ENCODE results near the gene ILK.

Gene ILK

DNA sequence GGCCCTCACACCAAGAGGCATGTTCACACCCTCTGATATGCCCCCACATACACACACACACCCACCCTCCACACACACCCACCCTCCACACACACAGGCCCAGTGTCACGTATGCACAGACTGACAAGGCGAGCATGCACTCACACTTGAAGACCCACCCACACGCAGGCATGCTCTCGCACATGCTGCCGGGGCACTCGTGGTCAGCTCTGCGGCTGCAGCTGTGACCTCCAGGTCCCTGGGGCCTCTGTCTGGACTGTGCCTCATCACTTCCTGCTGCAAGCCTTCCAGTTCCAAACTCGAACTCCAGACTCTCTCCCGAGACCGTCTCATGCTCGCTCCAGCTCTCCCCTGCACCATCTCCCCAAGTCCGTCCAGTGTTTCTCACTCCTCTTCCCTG lies 42.5 kb downstream of the ILK start:
- no peaks in the 10 kb centered on the region for H3K36me3 ChIP-seq (ENCODE audit: control insufficient read depth, insufficient read depth, low read length)
- H3K4me1 ChIP-seq (ENCODE audit: control insufficient read depth, insufficient read depth, low read length): peaks cover 15% of the 10 kb centered on the region
- H3K9me3 ChIP-seq (ENCODE audit: control insufficient read depth, insufficient read depth, low read length): no peaks in the 10 kb centered on the region
- H3K27ac ChIP-seq (ENCODE audit: low read depth, low read length): no peak overlapping the region
- H3K4me3 ChIP-seq (ENCODE audit: low read depth, low read length): no peak overlapping the region
- H3K9ac ChIP-seq (ENCODE audit: low read depth, low read length): no peak overlapping the region
- H3K27me3 ChIP-seq (ENCODE audit: control insufficient read depth, insufficient read depth, low read length): no peaks in the 10 kb centered on the region

DNA sequence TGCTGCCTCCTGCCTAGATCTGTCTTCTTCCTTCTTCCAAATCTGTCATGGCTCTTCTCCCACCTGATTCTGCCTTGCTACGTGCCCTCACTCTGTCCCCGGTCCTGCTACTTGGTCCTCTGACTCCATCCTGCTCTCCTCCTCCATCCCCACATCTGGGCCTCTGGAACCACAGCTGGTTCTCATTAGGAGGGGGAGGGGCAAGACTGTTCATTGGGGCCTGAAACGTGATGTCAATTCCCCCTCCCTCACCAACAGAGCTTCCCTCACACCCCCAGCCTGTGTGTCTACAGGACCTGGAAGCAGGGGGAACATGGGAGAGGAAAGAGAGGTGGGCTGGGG lies 43.0 kb downstream of the ILK start:
- Histone ChIP-seq H3K36me3 (ENCODE audit: control insufficient read depth, insufficient read depth, low read length) (no peaks in the 10 kb centered on the region), H3K9ac (ENCODE audit: low read depth, low read length) (no peak overlapping the region), H3K27me3 (ENCODE audit: control insufficient read depth, insufficient read depth, low read length) (no peaks in the 10 kb centered on the region), H3K4me3 (ENCODE audit: low read depth, low read length) (no peak overlapping the region), H3K27ac (ENCODE audit: low read depth, low read length) (no peak overlapping the region), H3K9me3 (ENCODE audit: control insufficient read depth, insufficient read depth, low read length) (no peaks in the 10 kb centered on the region), H3K4me1 (ENCODE audit: control insufficient read depth, insufficient read depth, low read length) (peaks cover 15% of the 10 kb centered on the region)

DNA sequence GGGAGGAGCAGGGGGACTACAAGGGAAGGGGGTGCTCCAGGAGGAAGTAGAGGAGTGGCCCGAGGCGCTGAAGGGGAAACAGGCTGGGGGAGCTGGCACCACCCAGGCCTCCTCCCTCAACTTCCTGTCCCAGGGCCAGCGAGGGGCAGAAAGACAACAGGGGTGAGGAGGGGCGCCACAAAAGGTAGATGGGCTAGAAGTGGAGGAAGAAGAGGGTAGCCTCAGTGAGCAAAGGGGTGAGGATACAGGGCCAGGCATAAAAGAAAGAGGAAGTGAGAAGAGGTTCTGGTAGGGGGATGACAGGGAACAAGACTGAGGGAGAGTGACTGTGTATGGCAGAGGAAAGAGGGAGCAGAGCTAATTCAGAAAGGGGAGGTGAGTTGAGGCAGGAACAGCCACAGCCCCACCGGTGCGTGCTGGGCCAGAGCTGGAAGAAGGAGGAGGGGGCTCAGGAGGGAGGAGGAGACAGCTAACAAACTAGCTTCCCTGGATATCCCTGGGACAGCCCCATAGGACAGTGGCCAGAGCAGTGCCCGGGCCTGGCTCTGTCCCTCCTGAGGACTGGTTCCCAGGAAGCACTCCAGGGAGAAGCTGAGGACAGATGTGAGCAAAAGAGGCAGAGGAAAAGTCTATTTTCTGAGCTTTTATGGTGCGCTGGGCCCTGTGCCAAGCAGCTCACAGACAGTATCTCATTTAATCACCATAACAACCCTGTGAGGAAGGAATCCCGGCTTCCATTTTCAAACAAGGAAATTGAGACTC lies 43.5 kb downstream of the ILK start:
- Histone ChIP-seq H3K4me1 (ENCODE audit: control insufficient read depth, insufficient read depth, low read length) (peaks cover 15% of the 10 kb centered on the region), H3K4me3 (ENCODE audit: low read depth, low read length) (no peak overlapping the region), H3K9ac (ENCODE audit: low read depth, low read length) (no peak overlapping the region), H3K27me3 (ENCODE audit: control insufficient read depth, insufficient read depth, low read length) (no peaks in the 10 kb centered on the region), H3K36me3 (ENCODE audit: control insufficient read depth, insufficient read depth, low read length) (no peaks in the 10 kb centered on the region), H3K27ac (ENCODE audit: low read depth, low read length) (no peak overlapping the region), H3K9me3 (ENCODE audit: control insufficient read depth, insufficient read depth, low read length) (no peaks in the 10 kb centered on the region)

DNA sequence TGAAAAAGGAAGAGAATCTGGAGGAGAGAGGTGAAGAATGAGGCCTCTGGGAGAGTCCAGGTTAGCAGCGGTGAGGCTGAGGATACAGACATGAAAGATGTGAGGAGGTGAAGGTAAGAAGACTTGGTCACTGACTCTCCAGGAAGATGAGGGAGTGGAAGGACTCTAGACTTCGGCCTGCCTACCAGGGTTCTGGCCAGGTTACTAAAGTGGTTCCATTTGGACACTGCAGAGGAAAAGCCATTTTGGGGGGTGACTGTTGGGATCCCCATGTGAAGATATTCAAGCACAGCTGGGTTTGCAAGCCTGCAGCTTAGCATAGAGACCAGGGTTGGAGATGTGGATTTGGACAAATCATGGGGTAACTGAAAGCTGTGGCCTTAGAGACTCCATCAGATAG lies 44.3 kb downstream of the ILK start:
- H3K4me3 ChIP-seq (ENCODE audit: low read depth, low read length): no peak overlapping the region
- peaks cover 15% of the 10 kb centered on the region for H3K4me1 ChIP-seq (ENCODE audit: control insufficient read depth, insufficient read depth, low read length)
- no peak overlapping the region for H3K27ac ChIP-seq (ENCODE audit: low read depth, low read length)
- no peaks in the 10 kb centered on the region for H3K9me3 ChIP-seq (ENCODE audit: control insufficient read depth, insufficient read depth, low read length)
- H3K27me3 ChIP-seq (ENCODE audit: control insufficient read depth, insufficient read depth, low read length): no peaks in the 10 kb centered on the region
- H3K36me3 ChIP-seq (ENCODE audit: control insufficient read depth, insufficient read depth, low read length): no peaks in the 10 kb centered on the region
- no peak overlapping the region for H3K9ac ChIP-seq (ENCODE audit: low read depth, low read length)

DNA sequence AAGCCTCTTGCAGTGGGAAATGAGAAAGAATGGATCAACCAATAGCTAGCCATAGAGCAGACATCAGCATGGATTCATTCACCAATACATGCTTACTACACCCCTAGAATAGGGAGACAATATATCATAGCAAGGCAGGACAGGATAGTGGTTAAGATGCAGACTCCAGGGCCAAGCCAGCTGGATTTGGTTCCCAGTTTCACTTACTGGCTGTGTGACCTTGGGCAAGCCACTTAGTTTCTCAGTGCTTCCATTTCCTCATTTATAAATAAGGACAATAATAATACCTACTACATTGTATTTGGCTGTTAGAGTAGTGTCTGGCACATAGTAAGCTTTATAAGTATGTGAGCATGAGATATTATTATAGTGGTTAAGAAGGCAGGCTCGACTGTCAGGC lies 44.9 kb downstream of the ILK start:
- no peak overlapping the region for H3K27ac ChIP-seq (ENCODE audit: low read depth, low read length)
- H3K4me1 ChIP-seq (ENCODE audit: control insufficient read depth, insufficient read depth, low read length): peaks cover 15% of the 10 kb centered on the region
- H3K9me3 ChIP-seq (ENCODE audit: control insufficient read depth, insufficient read depth, low read length): no peaks in the 10 kb centered on the region
- no peaks in the 10 kb centered on the region for H3K27me3 ChIP-seq (ENCODE audit: control insufficient read depth, insufficient read depth, low read length)
- no peak overlapping the region for H3K9ac ChIP-seq (ENCODE audit: low read depth, low read length)
- H3K36me3 ChIP-seq (ENCODE audit: control insufficient read depth, insufficient read depth, low read length): no peaks in the 10 kb centered on the region
- no peak overlapping the region for H3K4me3 ChIP-seq (ENCODE audit: low read depth, low read length)

DNA sequence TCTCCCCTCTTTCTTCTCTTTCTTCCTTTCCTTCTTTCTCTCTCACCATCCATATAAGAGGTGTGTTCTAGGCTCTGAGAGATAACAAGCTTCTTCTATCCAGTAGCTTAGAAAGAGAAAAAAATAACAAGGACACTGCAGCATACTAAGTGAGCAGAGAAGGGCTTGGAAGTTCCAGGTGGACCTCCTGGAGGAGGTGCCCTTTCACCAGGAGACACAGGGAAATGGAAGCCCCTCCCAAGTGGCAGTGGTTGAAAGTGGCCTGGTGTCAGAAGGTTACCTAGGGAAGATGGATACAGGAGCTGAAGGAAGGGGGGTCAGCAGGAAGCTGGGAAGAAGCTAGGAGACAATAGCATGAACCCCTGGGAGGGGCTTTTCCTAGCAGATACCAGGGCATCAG lies 46.5 kb downstream of the ILK start:
- peaks cover 14% of the 10 kb centered on the region for H3K27me3 ChIP-seq (ENCODE audit: control insufficient read depth, insufficient read depth, low read length)
- no peak overlapping the region for H3K27ac ChIP-seq (ENCODE audit: low read depth, low read length)
- H3K9me3 ChIP-seq (ENCODE audit: control insufficient read depth, insufficient read depth, low read length): no peaks in the 10 kb centered on the region
- H3K9ac ChIP-seq (ENCODE audit: low read depth, low read length): no peak overlapping the region
- no peak overlapping the region for H3K4me3 ChIP-seq (ENCODE audit: low read depth, low read length)
- no peaks in the 10 kb centered on the region for H3K36me3 ChIP-seq (ENCODE audit: control insufficient read depth, insufficient read depth, low read length)
- peaks cover 15% of the 10 kb centered on the region for H3K4me1 ChIP-seq (ENCODE audit: control insufficient read depth, insufficient read depth, low read length)

GRCh38 chr11:6650980-6651379 lies 47.4 kb downstream of the ILK start:
- Histone ChIP-seq H3K27ac (ENCODE audit: low read depth, low read length) (no peak overlapping the region), H3K4me3 (ENCODE audit: low read depth, low read length) (no peak overlapping the region), H3K9ac (ENCODE audit: low read depth, low read length) (no peak overlapping the region), H3K36me3 (ENCODE audit: control insufficient read depth, insufficient read depth, low read length) (no peaks in the 10 kb centered on the region), H3K4me1 (ENCODE audit: control insufficient read depth, insufficient read depth, low read length) (peaks cover 15% of the 10 kb centered on the region), H3K9me3 (ENCODE audit: control insufficient read depth, insufficient read depth, low read length) (no peaks in the 10 kb centered on the region), H3K27me3 (ENCODE audit: control insufficient read depth, insufficient read depth, low read length) (peaks cover 15% of the 10 kb centered on the region)

DNA sequence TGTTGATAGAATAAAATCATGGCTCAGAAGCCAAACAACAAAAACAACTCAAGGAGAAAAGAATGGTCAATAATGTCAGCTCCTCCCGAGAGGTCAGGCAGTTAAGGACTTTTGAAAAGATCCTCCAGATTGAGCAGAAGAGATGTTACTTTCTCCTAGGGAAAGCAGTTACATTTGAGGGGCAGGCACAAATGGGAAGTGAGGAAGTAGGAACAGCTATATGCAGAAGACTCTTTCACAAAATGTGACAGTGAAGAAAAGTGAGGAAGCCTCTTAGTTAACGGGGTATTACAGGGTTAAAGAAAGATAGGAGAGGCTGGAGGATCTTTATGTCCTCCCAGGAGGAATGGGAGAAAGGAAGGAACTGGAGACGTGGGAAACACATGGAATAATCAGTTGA lies 48.6 kb downstream of the ILK start:
- no peaks in the 10 kb centered on the region for H3K9me3 ChIP-seq (ENCODE audit: control insufficient read depth, insufficient read depth, low read length)
- peaks cover 25% of the 10 kb centered on the region for H3K27me3 ChIP-seq (ENCODE audit: control insufficient read depth, insufficient read depth, low read length)
- no peak overlapping the region for H3K9ac ChIP-seq (ENCODE audit: low read depth, low read length)
- H3K27ac ChIP-seq (ENCODE audit: low read depth, low read length): no peak overlapping the region
- H3K4me1 ChIP-seq (ENCODE audit: control insufficient read depth, insufficient read depth, low read length): peaks cover 13% of the 10 kb centered on the region
- H3K4me3 ChIP-seq (ENCODE audit: low read depth, low read length): no peak overlapping the region
- no peaks in the 10 kb centered on the region for H3K36me3 ChIP-seq (ENCODE audit: control insufficient read depth, insufficient read depth, low read length)

- H3K4me3 ChIP-seq (ENCODE audit: low read depth, low read length): no peak overlapping the region
- no peak overlapping the region for H3K9ac ChIP-seq (ENCODE audit: low read depth, low read length)
- H3K9me3 ChIP-seq (ENCODE audit: control insufficient read depth, insufficient read depth, low read length): no peaks in the 10 kb centered on the region
- H3K36me3 ChIP-seq (ENCODE audit: control insufficient read depth, insufficient read depth, low read length): no peaks in the 10 kb centered on the region
- no peak overlapping the region for H3K27ac ChIP-seq (ENCODE audit: low read depth, low read length)
- peaks cover 9% of the 10 kb centered on the region; the same call in 1 of the 2 replicates for H3K4me1 ChIP-seq (ENCODE audit: control insufficient read depth, insufficient read depth, low read length)
- H3K27me3 ChIP-seq (ENCODE audit: control insufficient read depth, insufficient read depth, low read length): peaks cover 32% of the 10 kb centered on the region
Measured at GRCh38 chr11:6653097-6653496, 49.5 kb downstream of the ILK start.

DNA sequence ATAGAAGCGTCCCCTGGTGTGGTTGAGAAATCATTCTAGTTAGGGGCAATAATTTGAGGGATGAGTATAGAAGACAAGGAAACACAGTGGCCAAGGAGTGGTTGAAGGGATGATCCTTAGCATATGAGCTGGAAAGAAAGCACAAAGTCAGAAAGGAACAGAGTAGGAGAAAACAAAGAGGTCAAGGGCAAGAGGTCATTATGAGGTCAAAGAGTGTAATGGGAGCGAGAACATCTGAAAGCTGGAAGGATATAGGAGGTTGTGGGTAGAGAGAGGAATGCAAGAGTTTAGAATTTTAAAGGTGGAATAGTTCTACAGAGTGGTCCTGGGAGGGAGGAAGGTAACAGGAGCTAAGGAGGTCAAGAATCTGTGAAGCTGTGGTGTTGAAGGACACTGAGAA lies 50.1 kb downstream of the ILK start:
- no peak overlapping the region for H3K9ac ChIP-seq (ENCODE audit: low read depth, low read length)
- peaks cover 9% of the 10 kb centered on the region; the same call in 1 of the 2 replicates for H3K4me1 ChIP-seq (ENCODE audit: control insufficient read depth, insufficient read depth, low read length)
- no peaks in the 10 kb centered on the region for H3K9me3 ChIP-seq (ENCODE audit: control insufficient read depth, insufficient read depth, low read length)
- peaks cover 32% of the 10 kb centered on the region for H3K27me3 ChIP-seq (ENCODE audit: control insufficient read depth, insufficient read depth, low read length)
- no peak overlapping the region for H3K4me3 ChIP-seq (ENCODE audit: low read depth, low read length)
- no peaks in the 10 kb centered on the region for H3K36me3 ChIP-seq (ENCODE audit: control insufficient read depth, insufficient read depth, low read length)
- no peak overlapping the region for H3K27ac ChIP-seq (ENCODE audit: low read depth, low read length)

- Histone ChIP-seq H3K9me3 (ENCODE audit: control insufficient read depth, insufficient read depth, low read length) (no peaks in the 10 kb centered on the region), H3K4me1 (ENCODE audit: control insufficient read depth, insufficient read depth, low read length) (peaks cover 9% of the 10 kb centered on the region; the same call in 1 of the 2 replicates), H3K27ac (ENCODE audit: low read depth, low read length) (no peak overlapping the region), H3K9ac (ENCODE audit: low read depth, low read length) (no peak overlapping the region), H3K36me3 (ENCODE audit: control insufficient read depth, insufficient read depth, low read length) (no peaks in the 10 kb centered on the region), H3K4me3 (ENCODE audit: low read depth, low read length) (peak overlapping the region; percentile 70), H3K27me3 (ENCODE audit: control insufficient read depth, insufficient read depth, low read length) (peaks cover 32% of the 10 kb centered on the region)
Measured at GRCh38 chr11:6654281-6655019, 50.9 kb downstream of the ILK start.
